Neural progenitor cell (in vitro differentiated cells): Measurements from ENCODE around the gene TTC39C. TPM values are rescaled to one million over a fixed set of nuclear protein-coding genes. Genes with fewer than 3 reads are reported as not detected.

ENCODE experiments used
- DNase-seq: peaks from one replicate; pipeline ENCODE4 v3.0.0-alpha.2; 2016; ENCODE audit warnings: low spot score
- H2AFZ ChIP-seq: fragments of 200-600 bp; sonication (generic); replicated peaks from 2 replicates; pipeline ENCODE4 v1.6.1; 2016; ENCODE audit warnings: antibody characterized with exemption
- H3F3A ChIP-seq: fragments of 200-600 bp; sonication (generic); 2 replicates; pipeline ENCODE4 v1.6.1; 2016; ENCODE audit warnings: antibody characterized with exemption, low read depth
- H3K27ac ChIP-seq: fragments of 200-600 bp; sonication (generic); 2 replicates; pipeline ENCODE4 v1.5.1; 2016; ENCODE audit warnings: mild to moderate bottlenecking
- H3K27me3 ChIP-seq: fragments of 200-600 bp; sonication (generic); 2 replicates; pipeline ENCODE4 v1.6.1; 2016; ENCODE audit warnings: mild to moderate bottlenecking, moderate library complexity
- H3K36me3 ChIP-seq: fragments of 200-600 bp; sonication (generic); 2 replicates; pipeline ENCODE4 v1.5.1; 2016
- H3K4me1 ChIP-seq: fragments of 200-600 bp; sonication (generic); 2 replicates; pipeline ENCODE4 v1.6.1; 2016; ENCODE audit warnings: mixed run types
- H3K4me2 ChIP-seq: fragments of 200-600 bp; sonication (generic); 2 replicates; pipeline ENCODE4 v1.6.1; 2016
- H3K4me3 ChIP-seq: fragments of 200-600 bp; sonication (generic); 2 replicates; pipeline ENCODE4 v1.5.1; 2016
- H3K79me2 ChIP-seq: fragments of 200-600 bp; sonication (generic); 2 replicates; pipeline ENCODE4 v1.6.1; 2016; ENCODE audit warnings: low read depth
- H3K9ac ChIP-seq: fragments of 200-600 bp; sonication (generic); 2 replicates; pipeline ENCODE4 v1.6.1; 2016
- H3K9me3 ChIP-seq: fragments of 200-600 bp; sonication (generic); 2 replicates; pipeline ENCODE4 v1.5.1; 2016; ENCODE audit warnings: low read depth
- H4K20me1 ChIP-seq: fragments of 200-600 bp; sonication (generic); 2 replicates; pipeline ENCODE4 v1.6.1; 2016; ENCODE audit warnings: low read depth
- H3K27ac Mint-ChIP-seq: 3 replicates; pipeline ENCODE4 v1.8.0; 2021; ENCODE audit warnings: mixed read lengths
- H3K27me3 Mint-ChIP-seq: 2 replicates; pipeline ENCODE4 v1.8.0; 2022; ENCODE audit warnings: low read depth, mild to moderate bottlenecking, inconsistent platforms, moderate library complexity, mixed read lengths; ENCODE audit not compliant: insufficient read depth
- H3K36me3 Mint-ChIP-seq: 3 replicates; pipeline ENCODE4 v1.8.0; 2021; ENCODE audit warnings: mixed read lengths
- H3K4me1 Mint-ChIP-seq: 3 replicates; pipeline ENCODE4 v1.8.0; 2021; ENCODE audit warnings: mixed read lengths
- H3K4me3 Mint-ChIP-seq: 3 replicates; pipeline ENCODE4 v1.8.0; 2021; ENCODE audit warnings: mild to moderate bottlenecking, moderate library complexity, mixed read lengths
- H3K9me3 Mint-ChIP-seq: 3 replicates; pipeline ENCODE4 v1.8.0; 2020; ENCODE audit warnings: mixed read lengths
- CTCF ChIP-seq: fragments of 200-600 bp; sonication (generic); IDR thresholded peaks from 2 replicates; pipeline ENCODE4 v1.5.1; 2017; ENCODE audit warnings: antibody characterized with exemption, mild to moderate bottlenecking
- EZH2 ChIP-seq: fragments of 200-600 bp; sonication (generic); IDR thresholded peaks from 2 replicates; pipeline ENCODE4 v1.6.1; 2017; ENCODE audit warnings: antibody characterized with exemption, mild to moderate bottlenecking, moderate library complexity
- EZH2phosphoT487 ChIP-seq: fragments of 200-600 bp; sonication (generic); IDR thresholded peaks from 2 replicates; pipeline ENCODE4 v1.6.1; 2017; ENCODE audit warnings: antibody characterized with exemption
- total RNA-seq: library from RNA; depleted of rRNA; stranded (reverse); fragments of >200 nt; gene quantifications from 2 replicates; pipeline ENCODE4 v1.2.3, GENCODE V29; 2015; ENCODE audit warnings: low replicate concordance

TTC39C gene
- total RNA-seq, 1 donor from 2014 or later: 27.6 TPM

DNA sequence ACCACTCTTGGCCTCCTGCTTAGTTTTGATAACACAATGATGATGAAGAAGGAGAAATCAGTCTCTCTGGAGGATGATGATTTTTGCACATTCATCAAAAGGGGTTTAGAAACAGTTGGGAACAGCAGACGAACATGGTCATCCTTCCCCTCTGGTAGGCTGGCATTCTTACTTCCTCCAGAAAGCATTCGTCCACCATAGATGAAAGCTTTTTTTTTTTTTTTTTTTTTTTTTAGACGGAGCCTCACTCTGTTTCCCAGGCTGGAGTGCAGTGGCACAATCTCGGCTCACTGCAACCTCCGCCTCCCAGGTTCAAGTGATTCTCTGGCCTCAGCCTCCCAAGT lies 43.5 kb upstream of the TTC39C start:
- Histone ChIP-seq H3K27ac (no peak overlapping the region), H3F3A (peaks cover 9% of the 10 kb centered on the region), H3K27me3 (no peaks in the 10 kb centered on the region), H3K9me3 (no peaks in the 10 kb centered on the region), H2AFZ (no peak overlapping the region), H4K20me1 (no peaks in the 10 kb centered on the region), H3K36me3 (no peaks in the 10 kb centered on the region), H3K4me3 (no peak overlapping the region), H3K4me2 (peak overlapping the region; percentile 10), H3K9ac (no peak overlapping the region), H3K79me2 (no peaks in the 10 kb centered on the region), H3K4me1 (peaks cover 9% of the 10 kb centered on the region)
- DNase-seq: no peak
- peaks cover 14% of the 10 kb centered on the region for H3K9me3 Mint-ChIP-seq
- peaks cover 5% of the 10 kb centered on the region for H3K27me3 Mint-ChIP-seq
- H3K27ac Mint-ChIP-seq: no peak overlapping the region
- H3K4me1 Mint-ChIP-seq: peaks cover 11% of the 10 kb centered on the region
- no peak overlapping the region for H3K4me3 Mint-ChIP-seq
- no peak for TF ChIP-seq EZH2
- no peak for TF ChIP-seq CTCF
- TF ChIP-seq EZH2phosphoT487: no peak
- H3K36me3 Mint-ChIP-seq: no peaks in the 10 kb centered on the region

GRCh38 chr18:23971666-23972230 lies 42.8 kb upstream of the TTC39C start:
- Histone ChIP-seq H2AFZ (no peak overlapping the region), H4K20me1 (no peaks in the 10 kb centered on the region), H3K4me3 (no peak overlapping the region), H3K79me2 (no peaks in the 10 kb centered on the region), H3K27me3 (no peaks in the 10 kb centered on the region), H3K9ac (no peak overlapping the region), H3K4me2 (peak overlapping the region; percentile 10), H3K9me3 (no peaks in the 10 kb centered on the region), H3F3A (peaks cover 9% of the 10 kb centered on the region), H3K36me3 (no peaks in the 10 kb centered on the region), H3K27ac (no peak overlapping the region), H3K4me1 (peaks cover 9% of the 10 kb centered on the region)
- no peak for TF ChIP-seq EZH2
- no peak for TF ChIP-seq EZH2phosphoT487
- no peak for TF ChIP-seq CTCF
- peaks cover 19% of the 10 kb centered on the region for H3K9me3 Mint-ChIP-seq
- H3K4me1 Mint-ChIP-seq: peaks cover 11% of the 10 kb centered on the region
- DNase-seq: peak; percentile 51
- peaks cover 5% of the 10 kb centered on the region for H3K27me3 Mint-ChIP-seq
- peak overlapping the region; percentile 76 for H3K27ac Mint-ChIP-seq
- H3K4me3 Mint-ChIP-seq: no peak overlapping the region
- H3K36me3 Mint-ChIP-seq: no peaks in the 10 kb centered on the region

- H3K4me2 ChIP-seq: no peak overlapping the region
- no peak overlapping the region for H3K27ac ChIP-seq
- H3F3A ChIP-seq: peaks cover 9% of the 10 kb centered on the region
- Mint-ChIP-seq H3K9me3 (peaks cover 22% of the 10 kb centered on the region), H3K4me1 (peaks cover 11% of the 10 kb centered on the region), H3K27ac (no peak overlapping the region), H3K36me3 (no peaks in the 10 kb centered on the region), H3K27me3 (peaks cover 5% of the 10 kb centered on the region), H3K4me3 (no peak overlapping the region)
- no peaks in the 10 kb centered on the region for H3K9me3 ChIP-seq
- H4K20me1 ChIP-seq: no peaks in the 10 kb centered on the region
- no peak overlapping the region for H3K4me3 ChIP-seq
- no peaks in the 10 kb centered on the region for H3K27me3 ChIP-seq
- H3K9ac ChIP-seq: no peak overlapping the region
- no peak for TF ChIP-seq EZH2
- TF ChIP-seq EZH2phosphoT487: no peak
- no peak for TF ChIP-seq CTCF
- no peaks in the 10 kb centered on the region for H3K36me3 ChIP-seq
- peaks cover 9% of the 10 kb centered on the region for H3K4me1 ChIP-seq
- DNase-seq: no peak
- no peaks in the 10 kb centered on the region for H3K79me2 ChIP-seq
- H2AFZ ChIP-seq: no peak overlapping the region
Measured at GRCh38 chr18:23972453-23972852, 42.1 kb upstream of the TTC39C start.
